Omental fat pad (tissue), 4 donors: ENCODE measurements around the gene SIAH1. TPM values are rescaled to one million over a fixed set of nuclear protein-coding genes. Genes with fewer than 3 reads are reported as not detected.
"Not testable (repeated sequence)": the region's sequence is repeated elsewhere in the genome, so short reads cannot be mapped to it uniquely, and the experiment has no call there.

Experiments
- ATAC-seq: fragments of 150-250 bp; one replicate; pipeline ENCODE4 v1.9.1; 2016; ENCODE audit warnings: mild to moderate bottlenecking, moderate library complexity; ENCODE audit not compliant: low FRiP score
- DNase-seq: peaks from one replicate; pipeline ENCODE4 v3.0.0-alpha.2; 2019; ENCODE audit warnings: low spot score
- total RNA-seq, 4 donors: library from RNA; depleted of rRNA; stranded (reverse); fragments of >200 nt; gene quantifications; one replicate each; pipeline ENCODE4 v1.1.0, GENCODE V29; 2016
- TF ChIP-seq, protein P1 (sequence below), 3 donors: fragments of 450-650 bp; IDR thresholded peaks; one replicate each; pipeline ENCODE4 v1.5.1; 2016 to 2017; ENCODE audit warnings: antibody characterized with exemption in 3 of 3, mild to moderate bottlenecking in 3 of 3, moderate library complexity in 2 of 3

SIAH1 gene
- total RNA-seq, 4 donors from 2014 or later = 30.7 to 42.7 (median 39.6) TPM

- ATAC-seq = no peak
- DNase-seq = no peak
- TF ChIP-seq, protein P1, sequence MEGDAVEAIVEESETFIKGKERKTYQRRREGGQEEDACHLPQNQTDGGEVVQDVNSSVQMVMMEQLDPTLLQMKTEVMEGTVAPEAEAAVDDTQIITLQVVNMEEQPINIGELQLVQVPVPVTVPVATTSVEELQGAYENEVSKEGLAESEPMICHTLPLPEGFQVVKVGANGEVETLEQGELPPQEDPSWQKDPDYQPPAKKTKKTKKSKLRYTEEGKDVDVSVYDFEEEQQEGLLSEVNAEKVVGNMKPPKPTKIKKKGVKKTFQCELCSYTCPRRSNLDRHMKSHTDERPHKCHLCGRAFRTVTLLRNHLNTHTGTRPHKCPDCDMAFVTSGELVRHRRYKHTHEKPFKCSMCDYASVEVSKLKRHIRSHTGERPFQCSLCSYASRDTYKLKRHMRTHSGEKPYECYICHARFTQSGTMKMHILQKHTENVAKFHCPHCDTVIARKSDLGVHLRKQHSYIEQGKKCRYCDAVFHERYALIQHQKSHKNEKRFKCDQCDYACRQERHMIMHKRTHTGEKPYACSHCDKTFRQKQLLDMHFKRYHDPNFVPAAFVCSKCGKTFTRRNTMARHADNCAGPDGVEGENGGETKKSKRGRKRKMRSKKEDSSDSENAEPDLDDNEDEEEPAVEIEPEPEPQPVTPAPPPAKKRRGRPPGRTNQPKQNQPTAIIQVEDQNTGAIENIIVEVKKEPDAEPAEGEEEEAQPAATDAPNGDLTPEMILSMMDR (IDR thresholded peaks at IDR 0.05) = no peak
Observed at GRCh38 chr16:48426244-48427141, 41.3 kb upstream of the SIAH1 start.

DNA sequence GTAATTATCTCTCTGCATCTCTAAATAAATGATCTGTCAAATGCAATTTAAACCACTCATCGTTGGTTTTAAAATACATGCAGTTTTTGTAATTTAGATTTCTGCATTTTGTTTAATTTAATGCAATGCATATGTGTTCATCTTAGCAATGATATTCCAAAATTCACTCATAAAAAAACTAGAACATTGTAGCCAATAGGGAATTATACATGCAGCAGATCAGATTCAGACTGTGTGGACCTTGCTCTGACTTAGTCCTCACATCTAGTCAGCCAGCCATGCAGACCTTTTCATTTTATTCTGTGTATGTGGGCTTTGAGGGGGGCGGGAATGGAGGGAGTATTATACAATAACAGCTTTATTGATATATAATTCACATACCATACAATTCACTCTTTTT lies 37.3 kb upstream of the SIAH1 start:
- no peak for DNase-seq
- ATAC-seq = no peak
- TF ChIP-seq, protein P1 (IDR thresholded peaks at IDR 0.05) = no peak

DNA sequence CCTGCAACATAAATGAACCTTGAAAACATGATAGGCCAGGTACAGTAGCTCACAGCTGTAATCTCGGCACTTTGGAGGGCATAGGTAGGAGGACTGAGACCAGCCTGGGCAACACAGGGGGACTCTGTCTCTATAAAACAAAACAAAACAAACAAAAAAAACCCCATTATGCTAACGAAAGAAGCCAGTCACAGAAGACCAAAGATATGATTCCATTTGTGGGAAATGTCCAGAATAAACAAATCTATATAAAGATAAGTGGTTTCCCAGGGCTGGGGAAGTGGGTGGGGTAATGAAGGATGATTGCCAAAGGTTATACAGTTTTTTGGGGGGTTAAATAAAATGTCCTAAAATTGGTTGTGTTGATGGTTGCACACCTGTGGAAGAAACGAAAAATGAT lies 36.5 kb upstream of the SIAH1 start:
- TF ChIP-seq, protein P1 (IDR thresholded peaks at IDR 0.05) = no peak
- ATAC-seq = no peak

DNA sequence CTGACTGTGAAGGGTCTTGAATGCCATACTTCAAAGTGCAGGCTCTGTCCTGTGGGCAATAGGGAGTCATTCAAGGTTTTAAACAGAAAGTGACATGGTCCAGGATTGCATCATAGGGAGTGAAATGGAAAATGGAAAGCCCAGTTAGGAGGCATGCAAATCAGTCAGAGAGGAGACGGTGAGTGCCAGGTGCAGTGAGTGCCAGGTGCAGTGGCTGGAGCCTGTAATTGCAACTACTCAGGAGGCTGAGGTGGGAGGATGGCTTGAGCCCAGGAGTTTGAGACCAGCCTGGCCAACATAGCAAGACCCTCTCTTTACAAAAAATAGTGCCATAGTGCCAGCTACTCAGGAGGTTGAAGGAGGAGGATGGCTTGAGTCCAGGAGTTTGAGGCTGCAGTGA lies 35.2 kb upstream of the SIAH1 start:
- TF ChIP-seq, protein P1 (IDR thresholded peaks at IDR 0.05) = no peak
- ATAC-seq (no peak), DNase-seq (no peak)

More for the DNA sequence above, 36.5 kb upstream of the SIAH1 start:
- DNase-seq = no peak

- ATAC-seq, DNase-seq: not testable (repeated sequence)
Observed at GRCh38 chr16:48416617-48417016, 31.4 kb upstream of the SIAH1 start.

- DNase-seq (no peak), ATAC-seq (no peak)
Observed at GRCh38 chr16:48413272-48413671, 28.1 kb upstream of the SIAH1 start.

GRCh38 chr16:48409839-48410632 lies 24.8 kb upstream of the SIAH1 start:
- TF ChIP-seq, protein P1 (IDR thresholded peaks at IDR 0.05) = no peak
- DNase-seq (peak; percentile 42), ATAC-seq (peak; percentile 95)

More at GRCh38 chr16:48413272-48413671, 28.1 kb upstream of the SIAH1 start:
- TF ChIP-seq, protein P1 (IDR thresholded peaks at IDR 0.05) = no peak
